CD14-positive monocyte (primary cell): ENCODE data around the gene NENF. TPM values are rescaled to one million over a fixed set of nuclear protein-coding genes. Genes with fewer than 3 reads are reported as not detected.

Source experiments
- DNase-seq, 3 donors: peaks; one replicate each; pipeline ENCODE4 v3.0.0-alpha.2; 2011 to 2022
- H2AFZ ChIP-seq: 2 replicates; pipeline ENCODE4 v1.6.0; 2012; ENCODE audit warnings: mild to moderate bottlenecking, low read depth, low read length, inconsistent platforms; ENCODE audit not compliant: insufficient read depth, poor library complexity, severe bottlenecking
- H3K27ac ChIP-seq, 2 donors: 1 replicate in 1 of 2; 2 replicates in 1 of 2; pipeline ENCODE4 v1.5.1; 2012 to 2013; ENCODE audit warnings: low read length in 2 of 2, control low read depth in 1 of 2, inconsistent platforms in 1 of 2, low read depth in 1 of 2, mild to moderate bottlenecking in 1 of 2
- H3K27me3 ChIP-seq, 2 donors: one replicate each; pipeline versions ENCODE4 v1.6.0 to v1.6.1; 2011 to 2013; ENCODE audit warnings: low read length in 2 of 2; ENCODE audit not compliant: control insufficient read depth in 2 of 2, insufficient read depth in 2 of 2
- H3K36me3 ChIP-seq, 2 donors: replicated peaks in 1 of 2; 1 replicate in 1 of 2; 2 replicates in 1 of 2; pipeline versions ENCODE4 v1.5.1 to v1.6.1; 2012 to 2013; ENCODE audit warnings: low read length in 2 of 2, control low read depth in 1 of 2, inconsistent platforms in 1 of 2, mild to moderate bottlenecking in 1 of 2; ENCODE audit not compliant: insufficient read depth in 2 of 2, control insufficient read depth in 1 of 2
- H3K4me1 ChIP-seq, 2 donors: 1 replicate in 1 of 2; 2 replicates in 1 of 2; pipeline versions ENCODE4 v1.5.1 to v1.6.1; 2012 to 2013; ENCODE audit warnings: low read length in 2 of 2, control low read depth in 1 of 2, inconsistent platforms in 1 of 2, mild to moderate bottlenecking in 1 of 2, moderate library complexity in 1 of 2; ENCODE audit not compliant: insufficient read depth in 2 of 2, control insufficient read depth in 1 of 2
- H3K4me2 ChIP-seq: replicated peaks from 2 replicates; pipeline ENCODE3; 2012; ENCODE audit warnings: low read length, moderate library complexity, mild to moderate bottlenecking; ENCODE audit not compliant: poor library complexity, severe bottlenecking; ENCODE audit errors: extremely low read depth
- H3K4me3 ChIP-seq, 3 experiments: fragments of 200-600 bp in 1 of 3; sonication (generic) in 1 of 3; replicated peaks in 1 of 3; 1 replicate in 2 of 3; 2 replicates in 1 of 3; pipeline ENCODE4 v1.5.1; 2011 to 2013; ENCODE audit warnings: low read length in 3 of 3, mild to moderate bottlenecking in 3 of 3, control low read depth in 2 of 3, low read depth in 2 of 3, inconsistent platforms in 1 of 3, moderate library complexity in 1 of 3
- H3K79me2 ChIP-seq: 2 replicates; pipeline ENCODE4 v1.6.0; 2012; ENCODE audit warnings: mild to moderate bottlenecking, control low read depth, inconsistent platforms, low read length, moderate library complexity; ENCODE audit not compliant: insufficient read depth
- H3K9ac ChIP-seq: 2 replicates; pipeline ENCODE4 v1.6.0; 2017; ENCODE audit warnings: low read length, mild to moderate bottlenecking; ENCODE audit not compliant: insufficient read depth, poor library complexity, severe bottlenecking
- H3K9me3 ChIP-seq, 2 donors: replicated peaks in 1 of 2; 1 replicate in 1 of 2; 2 replicates in 1 of 2; pipeline versions ENCODE4 v1.5.1 to v1.6.1; 2012 to 2013; ENCODE audit warnings: low read length in 2 of 2, control low read depth in 1 of 2; ENCODE audit not compliant: control insufficient read depth in 1 of 2, insufficient read depth in 1 of 2
- H4K20me1 ChIP-seq: 2 replicates; pipeline ENCODE4 v1.6.0; 2012; ENCODE audit warnings: mild to moderate bottlenecking, low read length, control low read depth, moderate library complexity; ENCODE audit not compliant: insufficient read depth
- H3K27ac Mint-ChIP-seq, 7 donors: one replicate each; pipeline ENCODE4 v1.8.0; 2020; ENCODE audit warnings: mild to moderate bottlenecking in 7 of 7, mixed read lengths in 7 of 7, moderate library complexity in 6 of 7, inconsistent platforms in 2 of 7
- H3K27me3 Mint-ChIP-seq, 3 donors: one replicate each; pipeline ENCODE4 v1.8.0; 2021 to 2022; ENCODE audit warnings: low read depth in 3 of 3, mild to moderate bottlenecking in 3 of 3, mixed read lengths in 3 of 3, moderate library complexity in 3 of 3, inconsistent platforms in 1 of 3
- H3K36me3 Mint-ChIP-seq, 2 donors: one replicate each; pipeline ENCODE4 v1.8.0; 2020; ENCODE audit warnings: mixed read lengths in 2 of 2, inconsistent platforms in 1 of 2, mild to moderate bottlenecking in 1 of 2
- H3K4me1 Mint-ChIP-seq: one replicate; pipeline ENCODE4 v1.8.0; 2020; ENCODE audit warnings: mild to moderate bottlenecking, mixed read lengths
- H3K4me3 Mint-ChIP-seq, 2 donors: one replicate each; pipeline ENCODE4 v1.8.0; 2020; ENCODE audit warnings: mild to moderate bottlenecking in 2 of 2, mixed read lengths in 2 of 2, moderate library complexity in 1 of 2
- H3K9me3 Mint-ChIP-seq, 7 donors: one replicate each; pipeline ENCODE4 v1.8.0; 2020 to 2022; ENCODE audit warnings: mixed read lengths in 7 of 7, mild to moderate bottlenecking in 6 of 7, moderate library complexity in 6 of 7, inconsistent platforms in 2 of 7
- WGBS: methylation state at CpG from one replicate; pipeline ENCODE4 v1.1.5; 2013; ENCODE audit warnings: missing lambda C conversion rate; ENCODE audit not compliant: insufficient coverage; 5-methylcytosine and 5-hydroxymethylcytosine counted together
- intact Hi-C, 2 donors: fragments of 100-400 bp; cut with micrococcal nuclease; formaldehyde crosslinking; loops; one replicate each; pipeline versions ENCODE4 v1.15.0 to v1.15.1; 2023
- polyA plus RNA-seq, 3 donors: library from polyadenylated mRNA; depleted of rRNA in 1 of 3; unstranded in 2 of 3; stranded (reverse) in 1 of 3; fragments of 300-500 nt in 2 of 3; fragments of >200 nt in 1 of 3; fragmentation: Illumina TruSeq in 2 of 3; gene quantifications; 1 replicate in 2 of 3; 2 replicates in 1 of 3; pipeline ENCODE4 v1.2.3, GENCODE V29; 2012 to 2021
- TF ChIP-seq, protein P1 (sequence below): fragments of 200-600 bp; IDR thresholded peaks from one replicate; pipeline ENCODE4 v1.8.0; 2022; ENCODE audit warnings: antibody characterized with exemption, mild to moderate bottlenecking

Gene NENF
- polyA plus RNA-seq, 3 donors: 9.7 to 56.4 (median 42.3) TPM

DNA sequence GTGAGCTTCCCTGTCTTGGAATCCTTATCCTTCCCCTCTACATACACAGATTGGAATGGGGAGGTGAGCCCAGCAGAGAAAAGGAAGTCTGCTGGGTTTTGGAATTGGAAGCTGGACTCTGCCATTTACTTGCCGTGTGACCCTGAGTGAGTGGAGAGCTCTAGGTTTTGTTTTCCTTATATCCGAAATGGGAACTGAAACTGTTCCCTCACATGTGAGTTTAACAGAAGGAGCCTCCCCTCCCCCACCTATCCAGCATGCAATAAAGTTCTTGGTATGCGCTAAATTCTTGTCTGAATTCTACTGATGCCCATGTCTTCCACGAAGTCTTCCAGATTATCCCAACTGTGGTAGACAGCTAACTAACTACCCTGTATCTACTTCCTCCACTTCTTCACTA, 58.7 kb downstream of the NENF start:
- Histone ChIP-seq H3K4me2 (peak overlapping the region; percentile 42), H3K27ac (peak overlapping the region; percentile 49 to 89), H3K9me3 (no peaks in the 10 kb centered on the region), H3K27me3 (no peaks in the 10 kb centered on the region), H2AFZ (no peak overlapping the region), H4K20me1 (no peaks in the 10 kb centered on the region), H3K9ac (peak overlapping the region; percentile 19), H3K79me2 (no peaks in the 10 kb centered on the region), H3K4me1 (peaks cover 47% of the 10 kb centered on the region in 2 donors), H3K36me3 (no peaks in the 10 kb centered on the region), H3K4me3 (peak overlapping the region in 1 of 3 experiments; percentile 5)
- 0% methylated on average over 1 of the region's 4 CpGs for WGBS
- Mint-ChIP-seq H3K9me3 (peaks cover 0 to 3% (median 0%) of the 10 kb centered on the region in 7 donors), H3K27me3 (peaks cover 0 to 4% (median 2%) of the 10 kb centered on the region in 3 donors), H3K36me3 (peaks cover 4 to 6% of the 10 kb centered on the region in 2 donors), H3K4me3 (peak overlapping the region in 1 of 2 donors; percentile 70), H3K4me1 (peaks cover 64% of the 10 kb centered on the region), H3K27ac (peak overlapping the region; percentile 93 to 100 (median 97))
- DNase-seq: peak; percentile 84 to 91 (median 91)
- intact Hi-C loops: no loop called here
- TF ChIP-seq, protein P1, sequence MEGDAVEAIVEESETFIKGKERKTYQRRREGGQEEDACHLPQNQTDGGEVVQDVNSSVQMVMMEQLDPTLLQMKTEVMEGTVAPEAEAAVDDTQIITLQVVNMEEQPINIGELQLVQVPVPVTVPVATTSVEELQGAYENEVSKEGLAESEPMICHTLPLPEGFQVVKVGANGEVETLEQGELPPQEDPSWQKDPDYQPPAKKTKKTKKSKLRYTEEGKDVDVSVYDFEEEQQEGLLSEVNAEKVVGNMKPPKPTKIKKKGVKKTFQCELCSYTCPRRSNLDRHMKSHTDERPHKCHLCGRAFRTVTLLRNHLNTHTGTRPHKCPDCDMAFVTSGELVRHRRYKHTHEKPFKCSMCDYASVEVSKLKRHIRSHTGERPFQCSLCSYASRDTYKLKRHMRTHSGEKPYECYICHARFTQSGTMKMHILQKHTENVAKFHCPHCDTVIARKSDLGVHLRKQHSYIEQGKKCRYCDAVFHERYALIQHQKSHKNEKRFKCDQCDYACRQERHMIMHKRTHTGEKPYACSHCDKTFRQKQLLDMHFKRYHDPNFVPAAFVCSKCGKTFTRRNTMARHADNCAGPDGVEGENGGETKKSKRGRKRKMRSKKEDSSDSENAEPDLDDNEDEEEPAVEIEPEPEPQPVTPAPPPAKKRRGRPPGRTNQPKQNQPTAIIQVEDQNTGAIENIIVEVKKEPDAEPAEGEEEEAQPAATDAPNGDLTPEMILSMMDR: no peak

Other genes starting within 250 kb of the NENF start
- 10 to 100 TPM; 28.1 to 38.4 (median 31.1) TPM for gene PPP2R5A, start 147.5 kb upstream of the NENF start, polyA plus RNA-seq
- 10 to 100 TPM; 14.0 to 16.6 (median 14.7) TPM for gene PACC1, start 18.0 kb upstream of the NENF start, polyA plus RNA-seq
- 100 to 1,000 TPM in 1 of 3 donors, 10 to 100 TPM in 2; 10.4 to 227 (median 13.3) TPM for gene ATF3, start 175.8 kb downstream of the NENF start, polyA plus RNA-seq